ENCODE data around the gene TNRC18. TPM values are rescaled to one million over a fixed set of nuclear protein-coding genes. Genes with fewer than 3 reads are reported as not detected.

Gene TNRC18
- total RNA-seq, 2 donors from 2014 or later = 32.0 to 53.6 TPM

DNA sequence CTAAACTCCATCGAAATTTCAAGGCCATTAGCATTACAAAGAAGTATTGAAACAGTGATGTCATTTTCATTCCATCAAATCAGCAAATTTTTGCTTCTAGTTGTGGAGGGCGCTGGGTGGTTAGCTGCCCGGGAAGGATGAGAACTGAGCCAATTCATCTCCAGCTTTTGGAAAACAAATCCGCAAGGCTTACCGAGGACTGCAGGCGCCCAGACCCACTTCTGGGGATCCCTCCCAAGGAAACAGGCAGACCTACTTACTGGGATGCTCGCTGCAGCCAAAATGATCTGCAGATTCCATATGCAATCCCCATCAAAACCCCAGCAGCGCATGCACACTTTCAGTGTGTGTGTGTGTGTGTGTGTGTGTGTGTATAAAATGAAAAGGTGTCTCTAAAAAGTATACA, 19.2 kb downstream of the TNRC18 start:
- Histone ChIP-seq H3K27ac (no peak overlapping the region), H3K4me3 (no peak overlapping the region)

DNA sequence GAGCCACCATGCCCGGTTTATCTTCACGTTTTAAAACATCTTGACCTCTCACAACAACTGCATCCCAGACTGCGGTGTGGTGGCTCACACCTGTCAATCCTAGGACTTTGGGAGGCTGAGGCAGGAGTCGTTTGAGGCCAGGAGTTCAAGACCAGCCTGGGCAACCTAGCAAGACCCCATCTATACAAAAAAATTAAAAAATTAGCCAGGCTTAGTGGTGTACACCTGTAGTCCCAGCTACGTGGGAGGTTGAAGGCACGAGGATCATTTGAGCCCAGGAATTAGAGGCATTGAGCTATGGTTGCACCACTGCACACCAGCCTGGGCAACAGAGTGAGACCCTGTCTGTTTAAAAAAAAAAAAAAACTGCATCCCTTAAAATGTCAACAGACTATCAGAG, 20.2 kb downstream of the TNRC18 start:
- H3K27me3 ChIP-seq = no peaks in the 10 kb centered on the region
- H3K27ac ChIP-seq = no peak overlapping the region
- H3K9me3 ChIP-seq = no peaks in the 10 kb centered on the region
- no peak for DNase-seq (ENCODE audit: low spot score)
- no peaks in the 10 kb centered on the region for H3K36me3 ChIP-seq
- TF ChIP-seq, protein P1, sequence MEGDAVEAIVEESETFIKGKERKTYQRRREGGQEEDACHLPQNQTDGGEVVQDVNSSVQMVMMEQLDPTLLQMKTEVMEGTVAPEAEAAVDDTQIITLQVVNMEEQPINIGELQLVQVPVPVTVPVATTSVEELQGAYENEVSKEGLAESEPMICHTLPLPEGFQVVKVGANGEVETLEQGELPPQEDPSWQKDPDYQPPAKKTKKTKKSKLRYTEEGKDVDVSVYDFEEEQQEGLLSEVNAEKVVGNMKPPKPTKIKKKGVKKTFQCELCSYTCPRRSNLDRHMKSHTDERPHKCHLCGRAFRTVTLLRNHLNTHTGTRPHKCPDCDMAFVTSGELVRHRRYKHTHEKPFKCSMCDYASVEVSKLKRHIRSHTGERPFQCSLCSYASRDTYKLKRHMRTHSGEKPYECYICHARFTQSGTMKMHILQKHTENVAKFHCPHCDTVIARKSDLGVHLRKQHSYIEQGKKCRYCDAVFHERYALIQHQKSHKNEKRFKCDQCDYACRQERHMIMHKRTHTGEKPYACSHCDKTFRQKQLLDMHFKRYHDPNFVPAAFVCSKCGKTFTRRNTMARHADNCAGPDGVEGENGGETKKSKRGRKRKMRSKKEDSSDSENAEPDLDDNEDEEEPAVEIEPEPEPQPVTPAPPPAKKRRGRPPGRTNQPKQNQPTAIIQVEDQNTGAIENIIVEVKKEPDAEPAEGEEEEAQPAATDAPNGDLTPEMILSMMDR (IDR thresholded peaks at IDR 0.05) = no peak
- no peak overlapping the region for H3K4me3 ChIP-seq
- H3K4me1 ChIP-seq = peaks cover 0 to 30% of the 10 kb centered on the region in 2 donors

More for the DNA sequence above, 19.2 kb downstream of the TNRC18 start:
- Histone ChIP-seq H3K36me3 (no peaks in the 10 kb centered on the region), H3K27me3 (no peaks in the 10 kb centered on the region), H3K4me1 (peaks cover 0 to 35% of the 10 kb centered on the region in 2 donors), H3K9me3 (no peaks in the 10 kb centered on the region)
- no peak for DNase-seq (ENCODE audit: low spot score)
- TF ChIP-seq, protein P1 (IDR thresholded peaks at IDR 0.05) = no peak

DNA sequence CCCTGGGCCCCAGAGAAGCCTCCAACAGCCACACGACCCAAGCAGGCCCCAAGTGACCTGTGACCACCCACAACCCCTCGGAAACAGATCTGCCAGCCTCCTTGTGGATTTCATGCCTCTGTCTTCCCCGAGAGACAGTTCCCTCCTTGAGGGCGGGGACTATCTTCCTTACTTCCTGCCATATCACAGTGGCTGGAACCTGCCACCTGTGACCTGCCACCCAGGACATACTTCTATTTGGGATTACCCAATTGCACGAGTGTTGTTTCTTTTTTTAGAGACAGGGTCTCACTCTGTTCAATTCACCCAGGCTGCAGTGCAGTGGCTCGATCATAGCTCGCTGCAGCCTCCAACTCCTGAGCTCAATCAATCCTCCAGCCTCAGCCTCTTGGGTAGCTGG, 25.9 kb downstream of the TNRC18 start:
- TF ChIP-seq, protein P1 (IDR thresholded peaks at IDR 0.05) = no peak
- no peak for DNase-seq (ENCODE audit: low spot score)
- Histone ChIP-seq H3K9me3 (no peaks in the 10 kb centered on the region), H3K4me3 (no peak overlapping the region), H3K27ac (peak overlapping the region; percentile 62 to 79), H3K4me1 (peaks cover 0 to 13% of the 10 kb centered on the region in 2 donors), H3K27me3 (no peaks in the 10 kb centered on the region), H3K36me3 (peaks cover 17% of the 10 kb centered on the region)

DNA sequence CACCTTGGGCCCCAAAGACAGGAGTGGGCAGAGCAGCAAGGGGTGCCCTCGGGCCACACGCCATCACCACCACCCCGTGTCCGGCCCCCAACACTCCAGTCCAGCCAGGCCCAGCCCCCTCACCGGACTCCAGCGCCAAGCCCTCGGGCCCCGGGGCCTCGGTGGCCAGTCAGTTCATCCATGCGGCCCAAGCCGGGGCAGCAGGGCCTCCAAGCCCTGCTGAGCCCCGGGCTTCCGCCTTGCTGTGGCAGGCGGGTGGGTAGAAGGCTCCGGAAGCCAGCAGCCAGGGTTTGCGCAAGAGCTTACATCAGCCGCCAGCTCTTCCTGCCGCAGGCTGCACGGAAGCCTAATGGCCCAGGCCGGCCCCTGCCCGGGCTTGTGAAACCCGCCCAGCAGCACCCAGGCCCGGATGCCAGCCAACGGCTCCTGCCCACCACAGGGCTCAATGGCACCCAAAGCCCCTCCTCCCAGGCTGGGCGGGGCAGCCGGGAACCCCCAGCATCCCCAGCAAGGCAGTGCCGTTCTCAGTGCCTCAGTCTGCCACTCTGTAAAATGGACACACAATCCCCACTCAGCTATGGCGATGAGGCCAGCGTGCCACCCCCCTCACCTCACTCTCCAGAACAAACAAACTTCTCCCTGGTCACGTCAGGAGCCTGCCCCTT, 26.5 kb downstream of the TNRC18 start:
- no peaks in the 10 kb centered on the region for H3K9me3 ChIP-seq
- peak overlapping the region; percentile 75 to 79 for H3K27ac ChIP-seq
- DNase-seq (ENCODE audit: low spot score) = peak; percentile 82
- H3K4me1 ChIP-seq = peaks cover 0 to 13% of the 10 kb centered on the region in 2 donors
- TF ChIP-seq, protein P1 (IDR thresholded peaks at IDR 0.05) = no peak
- H3K27me3 ChIP-seq = no peaks in the 10 kb centered on the region
- peaks cover 21% of the 10 kb centered on the region for H3K36me3 ChIP-seq
- peak overlapping the region; percentile 24 to 41 for H3K4me3 ChIP-seq

DNA sequence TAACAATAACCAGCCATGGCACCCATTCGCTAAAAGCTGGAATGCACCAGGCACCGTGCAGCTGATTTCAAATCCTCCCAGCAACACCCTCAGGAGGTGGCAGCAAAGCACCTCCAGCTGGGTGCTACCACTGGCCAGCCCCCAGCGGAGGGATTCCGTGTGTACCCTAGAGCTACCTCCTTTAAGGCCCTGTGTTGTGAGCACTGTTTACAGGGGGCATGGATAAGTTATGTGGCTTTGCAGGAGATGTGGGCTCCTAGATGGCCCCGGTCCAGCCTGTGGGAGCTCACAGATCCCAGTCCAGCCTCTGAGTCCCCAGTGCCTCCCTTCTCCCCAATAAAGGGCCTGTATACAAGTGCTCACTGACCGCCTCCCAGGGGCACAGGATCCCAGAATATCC, 27.1 kb downstream of the TNRC18 start:
- Histone ChIP-seq H3K9me3 (no peaks in the 10 kb centered on the region), H3K4me3 (peak overlapping the region; percentile 24 to 41), H3K27ac (peak overlapping the region; percentile 75 to 79), H3K36me3 (peaks cover 22% of the 10 kb centered on the region), H3K27me3 (no peaks in the 10 kb centered on the region), H3K4me1 (peaks cover 0 to 13% of the 10 kb centered on the region in 2 donors)
- DNase-seq (ENCODE audit: low spot score) = no peak
- TF ChIP-seq, protein P1 (IDR thresholded peaks at IDR 0.05) = peak in 1 of 2 donors; percentile 50

DNA sequence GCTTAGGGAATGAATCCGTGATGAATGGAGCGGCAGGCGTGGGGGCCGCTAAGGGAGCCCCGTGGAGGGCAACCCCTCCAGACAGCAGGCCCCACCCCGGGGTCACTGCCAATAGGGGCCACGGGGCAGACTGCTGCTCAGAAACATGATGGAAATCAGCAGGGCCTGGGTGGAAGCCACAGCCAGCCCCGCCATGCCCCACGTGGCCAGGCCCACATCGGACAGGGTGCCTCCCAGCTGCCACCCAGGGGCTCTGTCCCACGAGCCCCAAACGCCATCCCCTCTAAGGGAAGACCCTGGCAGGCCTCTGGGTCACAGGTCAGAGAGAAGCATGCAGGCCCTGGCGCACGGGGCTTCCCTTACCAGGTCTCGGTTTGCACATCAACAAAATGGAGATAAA, 28.4 kb downstream of the TNRC18 start:
- no peak overlapping the region for H3K27ac ChIP-seq
- H3K4me3 ChIP-seq = no peak overlapping the region
- TF ChIP-seq, protein P1 (IDR thresholded peaks at IDR 0.05) = no peak
- no peaks in the 10 kb centered on the region for H3K27me3 ChIP-seq
- no peak for DNase-seq (ENCODE audit: low spot score)
- peaks cover 31% of the 10 kb centered on the region for H3K36me3 ChIP-seq
- H3K9me3 ChIP-seq = no peaks in the 10 kb centered on the region
- peaks cover 0 to 13% of the 10 kb centered on the region in 2 donors for H3K4me1 ChIP-seq
